ENCODE results near the gene SORCS3. TPM values are rescaled to one million over a fixed set of nuclear protein-coding genes. Genes with fewer than 3 reads are reported as not detected.

SORCS3 gene
- total RNA-seq, 4 donors from 2014 or later = not detected

DNA sequence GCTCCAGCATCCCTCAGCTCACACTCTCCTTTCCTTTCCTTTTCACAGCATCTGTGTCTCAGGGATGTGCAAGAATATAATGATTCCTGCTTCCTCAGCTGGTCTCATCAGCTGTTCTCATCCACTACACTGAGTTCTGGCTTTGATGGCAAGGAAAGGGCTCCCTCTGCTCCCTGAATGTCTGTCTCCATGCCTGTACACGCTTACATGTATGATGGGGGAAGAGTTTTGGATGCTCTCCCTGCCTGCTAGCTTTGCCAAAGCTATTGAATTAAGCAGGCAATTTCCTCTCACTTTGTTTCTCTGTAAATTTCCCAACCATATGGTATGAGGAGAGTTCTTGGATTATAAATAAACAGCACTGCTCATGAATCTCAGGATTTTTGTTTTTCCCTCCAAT is 254.5 kb downstream of the SORCS3 start:
- no peaks in the 10 kb centered on the region for H3K27me3 ChIP-seq
- intact Hi-C loops (cut with DNase I; ENCODE audit: low total_unique reads) (no loop called here), in situ Hi-C loops (cut with MboI; ENCODE audit: low sequenced_read_pairs in 4 of 4) (no loop called here)
- no peaks in the 10 kb centered on the region for H3K36me3 ChIP-seq
- H3K27ac ChIP-seq = no peak overlapping the region
- H3K4me1 ChIP-seq = no peaks in the 10 kb centered on the region
- H3K9me3 ChIP-seq = peaks cover 0 to 3% (median 0%) of the 10 kb centered on the region in 3 donors
- TF ChIP-seq POLR2A (IDR thresholded peaks at IDR 0.05) = no peak
- TF ChIP-seq, protein P1, sequence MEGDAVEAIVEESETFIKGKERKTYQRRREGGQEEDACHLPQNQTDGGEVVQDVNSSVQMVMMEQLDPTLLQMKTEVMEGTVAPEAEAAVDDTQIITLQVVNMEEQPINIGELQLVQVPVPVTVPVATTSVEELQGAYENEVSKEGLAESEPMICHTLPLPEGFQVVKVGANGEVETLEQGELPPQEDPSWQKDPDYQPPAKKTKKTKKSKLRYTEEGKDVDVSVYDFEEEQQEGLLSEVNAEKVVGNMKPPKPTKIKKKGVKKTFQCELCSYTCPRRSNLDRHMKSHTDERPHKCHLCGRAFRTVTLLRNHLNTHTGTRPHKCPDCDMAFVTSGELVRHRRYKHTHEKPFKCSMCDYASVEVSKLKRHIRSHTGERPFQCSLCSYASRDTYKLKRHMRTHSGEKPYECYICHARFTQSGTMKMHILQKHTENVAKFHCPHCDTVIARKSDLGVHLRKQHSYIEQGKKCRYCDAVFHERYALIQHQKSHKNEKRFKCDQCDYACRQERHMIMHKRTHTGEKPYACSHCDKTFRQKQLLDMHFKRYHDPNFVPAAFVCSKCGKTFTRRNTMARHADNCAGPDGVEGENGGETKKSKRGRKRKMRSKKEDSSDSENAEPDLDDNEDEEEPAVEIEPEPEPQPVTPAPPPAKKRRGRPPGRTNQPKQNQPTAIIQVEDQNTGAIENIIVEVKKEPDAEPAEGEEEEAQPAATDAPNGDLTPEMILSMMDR (IDR thresholded peaks at IDR 0.05 in 4 of 5, conservative IDR thresholded peaks at IDR 0.05 in 1 of 5) = no peak
- H3K4me3 ChIP-seq = no peak overlapping the region
- ATAC-seq = no peak
- no peak for DNase-seq

DNA sequence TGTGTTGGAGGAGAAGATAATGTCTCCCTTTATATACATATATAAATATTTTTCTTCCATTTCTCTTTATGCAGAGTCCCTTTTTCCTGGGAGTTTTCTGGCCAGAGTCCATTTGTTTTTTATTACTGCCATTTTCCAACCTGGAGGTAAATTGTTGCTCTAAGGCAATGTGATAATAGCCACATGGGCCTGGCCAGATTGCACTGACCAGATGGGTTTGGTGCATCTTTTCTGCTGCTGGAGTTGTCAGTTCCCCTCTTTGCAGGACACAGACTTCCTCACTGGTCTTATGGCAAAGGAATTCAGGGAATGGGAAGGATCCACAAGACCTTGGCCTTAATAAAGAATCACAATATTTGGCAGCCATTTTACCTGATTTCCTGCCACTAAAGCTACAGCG is 254.9 kb downstream of the SORCS3 start:
- DNase-seq = no peak
- Histone ChIP-seq H3K27ac (no peak overlapping the region), H3K36me3 (no peaks in the 10 kb centered on the region), H3K27me3 (no peaks in the 10 kb centered on the region), H3K4me3 (no peak overlapping the region), H3K4me1 (no peaks in the 10 kb centered on the region), H3K9me3 (no peaks in the 10 kb centered on the region)
- TF ChIP-seq, protein P1 (IDR thresholded peaks at IDR 0.05 in 4 of 5, conservative IDR thresholded peaks at IDR 0.05 in 1 of 5) = no peak
- TF ChIP-seq POLR2A (IDR thresholded peaks at IDR 0.05) = no peak
- in situ Hi-C loops (cut with MboI; ENCODE audit: low sequenced_read_pairs in 4 of 4) = no loop called here
- no peak for ATAC-seq
- intact Hi-C loops (cut with DNase I; ENCODE audit: low total_unique reads) = no loop called here

DNA sequence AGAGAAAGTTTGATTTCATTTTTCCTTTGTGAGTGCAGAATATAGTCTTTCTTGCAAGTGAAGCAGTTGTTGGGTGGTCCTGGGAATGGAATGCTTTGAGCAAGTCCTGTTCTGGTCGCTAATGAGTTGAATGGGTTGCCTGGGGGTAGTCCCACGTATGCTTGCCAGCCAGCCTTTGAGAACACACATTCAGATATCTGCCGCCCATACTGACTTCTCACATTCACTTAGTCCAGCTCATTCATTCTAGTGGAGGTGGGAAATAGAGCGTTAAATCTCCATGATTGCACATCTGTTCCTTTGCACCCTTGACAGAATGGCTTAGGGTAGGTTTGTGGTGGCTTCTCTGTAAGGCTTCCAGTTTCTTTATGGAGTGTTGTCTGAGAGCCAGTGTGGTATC is 256.6 kb downstream of the SORCS3 start:
- in situ Hi-C loops (cut with MboI; ENCODE audit: low sequenced_read_pairs in 4 of 4) = no loop called here
- Histone ChIP-seq H3K9me3 (no peaks in the 10 kb centered on the region), H3K4me1 (no peaks in the 10 kb centered on the region), H3K4me3 (no peak overlapping the region), H3K27me3 (no peaks in the 10 kb centered on the region), H3K27ac (no peak overlapping the region), H3K36me3 (no peaks in the 10 kb centered on the region)
- intact Hi-C loops (cut with DNase I; ENCODE audit: low total_unique reads) = no loop called here
- no peak for ATAC-seq
- TF ChIP-seq, protein P1 (IDR thresholded peaks at IDR 0.05 in 4 of 5, conservative IDR thresholded peaks at IDR 0.05 in 1 of 5) = no peak
- TF ChIP-seq POLR2A (IDR thresholded peaks at IDR 0.05) = no peak
- no peak for DNase-seq

DNA sequence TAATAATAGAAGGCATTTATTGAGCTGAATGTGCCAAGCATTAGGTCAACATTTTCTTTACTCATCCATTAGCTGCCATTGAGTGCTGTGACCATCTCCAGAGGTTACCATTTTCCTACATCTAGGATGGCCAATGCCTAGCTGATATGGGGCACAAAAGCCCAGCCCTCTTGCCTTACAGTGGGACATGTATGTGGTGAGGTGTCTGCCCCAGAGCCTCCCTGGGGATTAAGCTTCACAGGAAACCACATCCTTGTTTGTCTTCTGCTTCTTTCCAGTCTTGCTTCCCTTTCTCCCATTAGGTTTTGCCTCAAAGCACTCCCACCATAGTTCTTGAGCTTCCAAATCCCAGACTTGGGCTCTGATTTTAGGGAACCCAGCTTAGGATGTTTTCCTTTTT is 258.7 kb downstream of the SORCS3 start:
- DNase-seq (no peak), ATAC-seq (no peak)
- H3K9me3 ChIP-seq = no peaks in the 10 kb centered on the region
- H3K27me3 ChIP-seq = no peaks in the 10 kb centered on the region
- no peak overlapping the region for H3K27ac ChIP-seq
- no peaks in the 10 kb centered on the region for H3K36me3 ChIP-seq
- in situ Hi-C loops (cut with MboI; ENCODE audit: low sequenced_read_pairs in 4 of 4) = no loop called here
- intact Hi-C loops (cut with DNase I; ENCODE audit: low total_unique reads) = no loop called here
- H3K4me3 ChIP-seq = no peak overlapping the region
- TF ChIP-seq, protein P1 (IDR thresholded peaks at IDR 0.05 in 4 of 5, conservative IDR thresholded peaks at IDR 0.05 in 1 of 5) = no peak
- no peak for TF ChIP-seq POLR2A (IDR thresholded peaks at IDR 0.05)
- H3K4me1 ChIP-seq = no peaks in the 10 kb centered on the region

DNA sequence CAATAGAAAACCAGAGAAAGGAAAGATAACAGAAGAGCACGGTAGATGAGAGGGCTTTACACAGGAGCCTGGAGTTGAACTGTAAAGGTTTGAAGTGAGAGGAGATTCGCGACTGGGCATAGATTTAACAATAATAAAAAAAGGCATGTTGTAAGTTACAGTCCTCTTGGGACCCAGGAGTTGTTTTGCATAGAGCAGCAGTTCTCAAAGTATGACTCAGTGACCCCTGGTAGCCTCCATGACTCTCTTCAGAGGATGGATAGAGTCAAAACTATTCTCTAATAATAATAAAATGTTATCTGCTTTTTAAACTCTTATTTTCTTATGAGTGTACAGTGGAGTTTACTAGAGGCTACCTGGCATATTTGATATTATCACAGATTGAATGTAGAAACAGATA is 262.3 kb downstream of the SORCS3 start:
- DNase-seq (no peak), ATAC-seq (no peak)
- Histone ChIP-seq H3K4me1 (no peaks in the 10 kb centered on the region), H3K4me3 (no peak overlapping the region), H3K36me3 (no peaks in the 10 kb centered on the region), H3K27ac (no peak overlapping the region), H3K27me3 (no peaks in the 10 kb centered on the region), H3K9me3 (no peaks in the 10 kb centered on the region)
- intact Hi-C loops (cut with DNase I; ENCODE audit: low total_unique reads) (no loop called here), in situ Hi-C loops (cut with MboI; ENCODE audit: low sequenced_read_pairs in 4 of 4) (no loop called here)
- TF ChIP-seq, protein P1 (IDR thresholded peaks at IDR 0.05 in 4 of 5, conservative IDR thresholded peaks at IDR 0.05 in 1 of 5) = no peak
- no peak for TF ChIP-seq POLR2A (IDR thresholded peaks at IDR 0.05)
